Ovary (tissue), 9 donors: Measurements from ENCODE around the gene PLEKHB2. TPM values are rescaled to one million over a fixed set of nuclear protein-coding genes. Genes with fewer than 3 reads are reported as not detected.

Experiments
- DNase-seq, 5 donors: peaks; one replicate each; pipeline ENCODE4 v3.0.0-alpha.2; 2019 to 2020
- H3K27ac ChIP-seq, 2 donors: fragments of 200-600 bp; one replicate each; pipeline versions ENCODE4 v1.5.1 to v1.8.0; 2019 to 2022
- H3K27me3 ChIP-seq: fragments of 200-600 bp; one replicate; pipeline ENCODE4 v1.8.0; 2022
- H3K36me3 ChIP-seq: fragments of 200-600 bp; sonication (generic); one replicate; pipeline ENCODE4 v1.5.1; 2019
- H3K4me1 ChIP-seq: one replicate; pipeline ENCODE4 v1.8.1; 2013; ENCODE audit warnings: mild to moderate bottlenecking, moderate library complexity; ENCODE audit not compliant: insufficient read depth
- H3K4me3 ChIP-seq: fragments of 200-600 bp; sonication (generic); one replicate; pipeline ENCODE4 v1.5.1; 2017
- H3K9me3 ChIP-seq, 2 donors: fragments of 200-600 bp in 1 of 2; sonication (generic) in 1 of 2; one replicate each; pipeline versions ENCODE4 v1.5.1 to v1.8.1; 2013 to 2019; ENCODE audit warnings: mild to moderate bottlenecking in 1 of 2, moderate library complexity in 1 of 2
- EP300 ChIP-seq: sonication (generic); formaldehyde crosslinking; IDR thresholded peaks from one replicate; pipeline ENCODE4 v1.6.1; 2017; ENCODE audit warnings: antibody characterized with exemption
- POLR2A ChIP-seq: fragments of 450-650 bp; IDR thresholded peaks from one replicate; pipeline ENCODE4 v1.6.1; 2017; ENCODE audit warnings: antibody characterized with exemption, mild to moderate bottlenecking, moderate library complexity
- WGBS, 3 donors: extraction: QIAGEN DNeasy Blood & Tissue Kit in 1 of 3; methylation state at CpG; one replicate each; pipeline versions ENCODE4 v1.1.5 to v1.1.7; 2013 to 2017; 5-methylcytosine and 5-hydroxymethylcytosine counted together
- intact Hi-C, 4 donors: fragments of 100-400 bp; cut with DNase I; formaldehyde crosslinking; loops; one replicate each; pipeline versions ENCODE4 v1.11.0 to v1.15.1; 2022 to 2023
- polyA plus RNA-seq, 2 donors: library from polyadenylated mRNA; stranded (reverse); fragments of 200-250 nt in 1 of 2; fragments of 350-450 nt in 1 of 2; fragmentation: Illumina TruSeq in 1 of 2; extraction: RNeasy Lipid Tissue Mini Kit (QIAGEN cat#74804) in 1 of 2; gene quantifications; one replicate each; pipeline ENCODE4 v1.2.3, GENCODE V29; 2013 to 2014
- total RNA-seq, 7 donors: library from RNA; depleted of rRNA in 2 of 7; stranded (reverse); fragments of >200 nt in 2 of 7; fragmentation: NEBNext Ultra II Directional in 3 of 7; extraction: Animal tissue kit (Norgen Biotek cat#: 25700) in 3 of 7; gene quantifications; one replicate each; pipeline versions ENCODE4 v1.1.0 to v1.2.4, GENCODE V29; 2016 to 2023
- TF ChIP-seq, protein P1 (sequence below), 3 donors: fragments of 450-650 bp in 2 of 3; fragments of 200-600 bp in 1 of 3; IDR thresholded peaks; one replicate each; pipeline versions ENCODE4 v1.5.1 to v1.8.0; 2016 to 2022; ENCODE audit warnings: antibody characterized with exemption in 3 of 3, mild to moderate bottlenecking in 1 of 3
- donor health status: DM: no; HTN: no; CAD: no; lungs with moderate emphysema.
- donor health status: DM: no; HTN: no; CAD: no.
- donor health status: Bipolar disorder and iron deficiency.
- donor health status: DM: yes; HTN: yes; CAD: no.
- donor health status: DM: no; HTN: no; CAD: no.
- donor health status: DM: yes; HTN: yes; CAD: no.

Gene PLEKHB2
- total and polyA plus RNA-seq, 9 donors, result 9.8 to 53.2 (median 23.4) TPM

DNA sequence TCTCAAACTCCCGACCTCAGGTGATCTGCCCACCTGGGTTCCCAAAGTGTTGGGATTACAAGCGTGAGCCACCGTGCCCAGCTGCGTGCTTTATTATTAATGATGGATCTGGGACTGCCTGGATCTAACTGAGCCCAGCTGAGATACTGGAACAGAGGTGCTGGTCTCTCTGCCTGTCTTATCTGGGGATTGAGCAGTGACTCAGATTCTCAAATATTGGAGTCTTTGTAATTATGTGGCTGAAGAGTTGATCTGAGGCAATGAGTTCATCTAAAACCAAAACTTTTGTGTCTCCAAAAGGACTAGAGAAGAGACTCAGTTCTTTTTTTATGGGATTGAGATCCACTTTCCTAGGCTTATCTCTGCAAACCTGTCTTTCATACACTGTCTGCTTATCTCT is 16.3 kb downstream of the PLEKHB2 start:
- H3K9me3 ChIP-seq, result no peaks in the 10 kb centered on the region
- DNase-seq, result no peak
- no peak for TF ChIP-seq EP300
- TF ChIP-seq, protein P1, sequence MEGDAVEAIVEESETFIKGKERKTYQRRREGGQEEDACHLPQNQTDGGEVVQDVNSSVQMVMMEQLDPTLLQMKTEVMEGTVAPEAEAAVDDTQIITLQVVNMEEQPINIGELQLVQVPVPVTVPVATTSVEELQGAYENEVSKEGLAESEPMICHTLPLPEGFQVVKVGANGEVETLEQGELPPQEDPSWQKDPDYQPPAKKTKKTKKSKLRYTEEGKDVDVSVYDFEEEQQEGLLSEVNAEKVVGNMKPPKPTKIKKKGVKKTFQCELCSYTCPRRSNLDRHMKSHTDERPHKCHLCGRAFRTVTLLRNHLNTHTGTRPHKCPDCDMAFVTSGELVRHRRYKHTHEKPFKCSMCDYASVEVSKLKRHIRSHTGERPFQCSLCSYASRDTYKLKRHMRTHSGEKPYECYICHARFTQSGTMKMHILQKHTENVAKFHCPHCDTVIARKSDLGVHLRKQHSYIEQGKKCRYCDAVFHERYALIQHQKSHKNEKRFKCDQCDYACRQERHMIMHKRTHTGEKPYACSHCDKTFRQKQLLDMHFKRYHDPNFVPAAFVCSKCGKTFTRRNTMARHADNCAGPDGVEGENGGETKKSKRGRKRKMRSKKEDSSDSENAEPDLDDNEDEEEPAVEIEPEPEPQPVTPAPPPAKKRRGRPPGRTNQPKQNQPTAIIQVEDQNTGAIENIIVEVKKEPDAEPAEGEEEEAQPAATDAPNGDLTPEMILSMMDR (IDR thresholded peaks at IDR 0.05), result no peak
- no peak for TF ChIP-seq POLR2A
- H3K4me3 ChIP-seq, result no peak overlapping the region
- peaks cover 3% of the 10 kb centered on the region for H3K4me1 ChIP-seq
- no peak overlapping the region for H3K27ac ChIP-seq
- H3K27me3 ChIP-seq, result no peaks in the 10 kb centered on the region
- 97 to 99% (median 98%) methylated on average over 4 of the region's 4 CpGs for WGBS, 3 donors
- H3K36me3 ChIP-seq, result no peaks in the 10 kb centered on the region
- intact Hi-C loops, result no loop called here

DNA sequence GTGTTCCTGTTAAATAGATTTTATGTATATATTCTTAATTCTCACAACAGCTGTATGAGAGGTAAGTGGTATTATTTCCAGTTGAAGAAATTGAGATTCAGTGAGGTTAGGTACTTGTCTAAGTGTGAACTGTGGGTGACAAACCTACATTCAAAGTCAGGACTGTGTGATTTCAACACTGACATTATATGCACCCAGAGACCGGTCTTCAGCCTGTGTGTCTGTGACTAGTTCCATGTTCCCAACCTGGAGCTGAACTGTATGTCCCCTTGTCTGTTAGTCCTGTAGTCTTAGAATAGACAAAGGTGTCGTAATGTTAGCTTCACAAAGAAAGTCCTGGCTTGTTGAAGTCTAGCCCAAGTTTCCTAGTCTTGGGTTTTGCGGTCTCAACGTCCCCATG is 17.4 kb downstream of the PLEKHB2 start:
- 92 to 99% (median 95%) methylated on average over 4 of the region's 4 CpGs for WGBS, 3 donors
- no peaks in the 10 kb centered on the region for H3K27me3 ChIP-seq
- H3K9me3 ChIP-seq, result no peaks in the 10 kb centered on the region
- peaks cover 3% of the 10 kb centered on the region for H3K4me1 ChIP-seq
- DNase-seq, result no peak
- no peak overlapping the region for H3K4me3 ChIP-seq
- H3K36me3 ChIP-seq, result no peaks in the 10 kb centered on the region
- H3K27ac ChIP-seq, result no peak overlapping the region
- intact Hi-C loops, result no loop called here
- TF ChIP-seq, protein P1 (IDR thresholded peaks at IDR 0.05), result no peak
- TF ChIP-seq EP300 (no peak), POLR2A (no peak)

DNA sequence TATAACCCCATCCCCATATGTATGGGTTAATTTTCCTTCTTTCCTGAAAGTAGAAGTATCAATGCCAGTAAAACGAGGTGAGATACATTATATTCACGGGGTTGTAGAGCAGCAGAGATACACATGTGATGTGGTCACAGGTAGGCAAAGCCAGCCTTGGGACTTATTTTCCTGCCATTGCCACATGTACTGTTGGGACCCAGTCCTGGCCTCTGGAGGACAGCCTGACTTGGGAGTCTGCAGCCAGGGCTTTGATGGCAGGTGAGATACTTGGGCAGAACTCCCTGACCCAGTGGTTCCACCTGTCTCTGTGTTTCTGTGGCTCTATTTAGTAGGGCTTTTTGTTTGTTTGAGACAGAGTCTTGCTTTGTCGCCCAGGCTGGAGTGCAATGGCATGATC is 18.1 kb downstream of the PLEKHB2 start:
- intact Hi-C loops, result no loop called here
- H3K4me3 ChIP-seq, result no peak overlapping the region
- H3K27ac ChIP-seq, result no peak overlapping the region
- no peaks in the 10 kb centered on the region for H3K9me3 ChIP-seq
- 88 to 94% (median 93%) methylated on average over 3 of the region's 3 CpGs for WGBS, 3 donors
- TF ChIP-seq, protein P1 (IDR thresholded peaks at IDR 0.05), result no peak
- TF ChIP-seq POLR2A, result no peak
- no peak for TF ChIP-seq EP300
- DNase-seq, result no peak
- H3K4me1 ChIP-seq, result peaks cover 3% of the 10 kb centered on the region
- no peaks in the 10 kb centered on the region for H3K36me3 ChIP-seq
- no peaks in the 10 kb centered on the region for H3K27me3 ChIP-seq

DNA sequence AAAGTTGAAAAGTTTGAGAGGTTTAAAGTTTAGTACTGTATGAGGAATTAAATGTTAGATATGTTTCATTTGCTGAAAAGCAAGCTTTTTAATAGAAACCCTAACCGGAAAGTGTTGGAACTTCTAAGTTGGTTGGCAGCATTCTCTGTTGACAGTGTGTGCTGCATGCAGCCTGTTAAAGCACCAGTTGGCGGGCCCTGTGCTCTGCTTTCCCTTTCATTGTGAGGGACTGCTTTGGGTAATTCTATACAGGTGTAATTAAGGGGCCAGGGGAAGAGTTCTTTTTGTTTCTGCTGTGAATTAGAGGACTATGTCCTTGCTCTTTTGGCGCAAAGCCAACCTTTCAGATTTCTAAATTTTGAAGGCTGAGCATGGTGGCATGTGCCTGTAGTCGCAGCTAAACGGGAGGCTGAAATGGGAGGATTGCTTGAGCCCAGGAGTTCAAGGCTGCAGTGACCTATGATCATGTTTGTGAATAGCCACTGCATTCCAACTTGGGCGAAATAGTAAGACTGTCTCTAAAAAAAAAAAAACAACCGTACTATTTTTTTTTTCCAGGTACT is 20.1 kb downstream of the PLEKHB2 start:
- WGBS, 3 donors, result 62 to 74% (median 62%) methylated on average over 7 of the region's 7 CpGs
- Histone ChIP-seq H3K36me3 (no peaks in the 10 kb centered on the region), H3K9me3 (no peaks in the 10 kb centered on the region), H3K4me1 (peaks cover 3% of the 10 kb centered on the region), H3K27ac (no peak overlapping the region), H3K4me3 (no peak overlapping the region), H3K27me3 (no peaks in the 10 kb centered on the region)
- TF ChIP-seq EP300 (no peak), POLR2A (no peak)
- TF ChIP-seq, protein P1 (IDR thresholded peaks at IDR 0.05), result no peak
- no peak for DNase-seq
- intact Hi-C loops, result no loop called here
